Right lobe of liver (tissue), 6 donors: ENCODE measurements around the gene NLRP3. TPM values are rescaled to one million over a fixed set of nuclear protein-coding genes. Genes with fewer than 3 reads are reported as not detected.
"Not testable (repeated sequence)": the region's sequence is repeated elsewhere in the genome, so short reads cannot be mapped to it uniquely, and the experiment has no call there.

ENCODE experiments used
- ATAC-seq, 4 donors: fragments of 200-7000 bp; cut with Tn5 transposase; one replicate each; pipeline ENCODE4 v1.9.1; 2020; ENCODE audit warnings: mild to moderate bottlenecking in 4 of 4, moderate library complexity in 4 of 4
- DNase-seq, 3 donors: peaks; one replicate each; pipeline ENCODE4 v3.0.0-alpha.2; 2020
- H3K27ac ChIP-seq, 3 donors: fragments of 200-600 bp; one replicate each; pipeline ENCODE4 v1.8.0; 2022
- H3K27me3 ChIP-seq, 2 donors: fragments of 200-600 bp; one replicate each; pipeline ENCODE4 v1.8.0; 2022
- H3K36me3 ChIP-seq, 4 donors: fragments of 200-600 bp; sonication (generic) in 1 of 4; one replicate each; pipeline versions ENCODE4 v1.5.1 to v1.8.0; 2017 to 2022; ENCODE audit warnings: control low read depth in 1 of 4
- H3K4me1 ChIP-seq, 4 donors: fragments of 200-600 bp; sonication (generic) in 1 of 4; one replicate each; pipeline versions ENCODE4 v1.5.1 to v1.8.0; 2017 to 2022; ENCODE audit warnings: control low read depth in 1 of 4
- H3K4me3 ChIP-seq, 3 donors: fragments of 200-600 bp; one replicate each; pipeline ENCODE4 v1.8.0; 2022
- H3K9me3 ChIP-seq, 4 donors: fragments of 200-600 bp; sonication (generic) in 1 of 4; one replicate each; pipeline versions ENCODE4 v1.5.1 to v1.8.0; 2017 to 2022; ENCODE audit warnings: control low read depth in 1 of 4
- POLR2A ChIP-seq: fragments of 450-650 bp; IDR thresholded peaks from one replicate; pipeline ENCODE4 v1.6.1; 2017; ENCODE audit warnings: antibody characterized with exemption, mild to moderate bottlenecking
- WGBS: methylation state at CpG from one replicate; pipeline ENCODE4 v1.1.6; 2018; ENCODE audit warnings: low coverage, low lambda C conversion rate; ENCODE audit not compliant: insufficient coverage; ENCODE audit errors: missing lambda C conversion rate; 5-methylcytosine and 5-hydroxymethylcytosine counted together
- intact Hi-C, 2 donors: fragments of 100-400 bp; cut with DNase I; formaldehyde crosslinking; loops; one replicate each; pipeline versions ENCODE4 v1.11.2 to v1.14.1; 2022
- total RNA-seq, 6 experiments: library from RNA; depleted of rRNA in 2 of 6; stranded (reverse); fragments of >200 nt in 2 of 6; fragmentation: NEBNext Ultra II Directional in 3 of 6; extraction: Animal tissue kit (Norgen Biotek cat#: 25700) in 3 of 6; gene quantifications; one replicate each; pipeline versions ENCODE4 v1.1.0 to v1.2.4, GENCODE V29; 2016 to 2023
- TF ChIP-seq, protein P1 (sequence below), 4 donors: fragments of 200-600 bp in 3 of 4; fragments of 450-650 bp in 1 of 4; IDR thresholded peaks; one replicate each; pipeline versions ENCODE4 v1.5.1 to v1.8.0; 2016 to 2022; ENCODE audit warnings: antibody characterized with exemption in 4 of 4, mild to moderate bottlenecking in 2 of 4
- donor health status: DM: no; HTN: yes; CAD: no.
- donor health status: DM: no; HTN: no; CAD: no.
- donor health status: DM: no; HTN: no; CAD: no.
- donor health status: DM: no; HTN: yes; CAD: no.
- donor health status: DM: no; HTN: yes; CAD: no.

The NLRP3 gene
- total RNA-seq, 6 experiments from 2014 or later = 0.11 to 2.0 (median 0.62) TPM

DNA sequence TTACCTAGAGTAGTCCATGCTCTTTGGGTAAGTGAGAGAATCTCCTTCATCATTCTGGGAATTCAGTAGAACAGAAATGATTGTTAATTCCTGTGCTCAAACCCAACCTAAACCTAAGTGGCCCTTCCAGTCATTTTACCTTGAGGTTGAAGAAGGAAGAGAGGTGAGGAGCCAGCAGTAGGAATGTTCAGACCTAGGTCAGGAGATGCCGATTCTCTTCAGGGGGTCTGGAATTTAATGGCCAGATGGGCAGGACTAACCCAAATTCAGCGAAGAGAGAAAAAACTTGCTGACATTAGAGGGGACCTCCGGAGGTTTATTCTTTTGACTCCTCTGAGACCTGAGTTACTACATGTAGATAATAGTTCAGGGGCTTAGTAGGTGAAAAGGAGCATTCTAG, 58.4 kb downstream of the NLRP3 start:
- WGBS = 79% methylated on average over 3 of the region's 3 CpGs
- H3K27me3 ChIP-seq = no peaks in the 10 kb centered on the region
- H3K4me3 ChIP-seq = no peak overlapping the region
- H3K4me1 ChIP-seq = no peaks in the 10 kb centered on the region
- H3K27ac ChIP-seq = no peak overlapping the region
- ATAC-seq (no peak), DNase-seq (no peak)
- no peaks in the 10 kb centered on the region for H3K36me3 ChIP-seq
- TF ChIP-seq POLR2A = no peak
- TF ChIP-seq, protein P1, sequence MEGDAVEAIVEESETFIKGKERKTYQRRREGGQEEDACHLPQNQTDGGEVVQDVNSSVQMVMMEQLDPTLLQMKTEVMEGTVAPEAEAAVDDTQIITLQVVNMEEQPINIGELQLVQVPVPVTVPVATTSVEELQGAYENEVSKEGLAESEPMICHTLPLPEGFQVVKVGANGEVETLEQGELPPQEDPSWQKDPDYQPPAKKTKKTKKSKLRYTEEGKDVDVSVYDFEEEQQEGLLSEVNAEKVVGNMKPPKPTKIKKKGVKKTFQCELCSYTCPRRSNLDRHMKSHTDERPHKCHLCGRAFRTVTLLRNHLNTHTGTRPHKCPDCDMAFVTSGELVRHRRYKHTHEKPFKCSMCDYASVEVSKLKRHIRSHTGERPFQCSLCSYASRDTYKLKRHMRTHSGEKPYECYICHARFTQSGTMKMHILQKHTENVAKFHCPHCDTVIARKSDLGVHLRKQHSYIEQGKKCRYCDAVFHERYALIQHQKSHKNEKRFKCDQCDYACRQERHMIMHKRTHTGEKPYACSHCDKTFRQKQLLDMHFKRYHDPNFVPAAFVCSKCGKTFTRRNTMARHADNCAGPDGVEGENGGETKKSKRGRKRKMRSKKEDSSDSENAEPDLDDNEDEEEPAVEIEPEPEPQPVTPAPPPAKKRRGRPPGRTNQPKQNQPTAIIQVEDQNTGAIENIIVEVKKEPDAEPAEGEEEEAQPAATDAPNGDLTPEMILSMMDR (IDR thresholded peaks at IDR 0.05) = no peak
- intact Hi-C loops = no loop called here
- no peaks in the 10 kb centered on the region for H3K9me3 ChIP-seq

DNA sequence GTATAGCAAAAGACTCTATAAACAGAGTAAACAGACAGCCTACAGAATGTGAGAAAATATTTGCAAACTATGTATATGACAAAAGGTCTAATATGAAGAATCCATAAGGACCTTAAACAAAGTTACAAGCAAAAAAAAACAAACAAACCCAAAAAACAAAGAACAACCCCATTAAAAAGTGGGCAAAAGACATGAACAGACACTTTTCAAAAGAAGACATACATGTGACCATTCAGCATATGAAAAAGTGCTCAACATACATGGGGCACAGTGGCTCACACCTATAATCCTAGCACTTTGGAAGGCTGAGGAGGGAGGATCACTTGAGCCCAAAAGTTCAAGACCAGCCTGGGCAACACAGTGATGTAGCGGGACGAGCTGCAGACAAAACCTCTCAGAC, 59.8 kb downstream of the NLRP3 start:
- no peaks in the 10 kb centered on the region for H3K4me1 ChIP-seq
- WGBS = 94% methylated on average over 2 of the region's 2 CpGs
- H3K4me3 ChIP-seq = no peak overlapping the region
- no peak for TF ChIP-seq POLR2A
- TF ChIP-seq, protein P1 (IDR thresholded peaks at IDR 0.05) = no peak
- intact Hi-C loops = no loop called here
- ATAC-seq = no peak
- no peaks in the 10 kb centered on the region for H3K9me3 ChIP-seq
- H3K27me3 ChIP-seq = no peaks in the 10 kb centered on the region
- no peak overlapping the region for H3K27ac ChIP-seq
- no peak for DNase-seq
- no peaks in the 10 kb centered on the region for H3K36me3 ChIP-seq

DNA sequence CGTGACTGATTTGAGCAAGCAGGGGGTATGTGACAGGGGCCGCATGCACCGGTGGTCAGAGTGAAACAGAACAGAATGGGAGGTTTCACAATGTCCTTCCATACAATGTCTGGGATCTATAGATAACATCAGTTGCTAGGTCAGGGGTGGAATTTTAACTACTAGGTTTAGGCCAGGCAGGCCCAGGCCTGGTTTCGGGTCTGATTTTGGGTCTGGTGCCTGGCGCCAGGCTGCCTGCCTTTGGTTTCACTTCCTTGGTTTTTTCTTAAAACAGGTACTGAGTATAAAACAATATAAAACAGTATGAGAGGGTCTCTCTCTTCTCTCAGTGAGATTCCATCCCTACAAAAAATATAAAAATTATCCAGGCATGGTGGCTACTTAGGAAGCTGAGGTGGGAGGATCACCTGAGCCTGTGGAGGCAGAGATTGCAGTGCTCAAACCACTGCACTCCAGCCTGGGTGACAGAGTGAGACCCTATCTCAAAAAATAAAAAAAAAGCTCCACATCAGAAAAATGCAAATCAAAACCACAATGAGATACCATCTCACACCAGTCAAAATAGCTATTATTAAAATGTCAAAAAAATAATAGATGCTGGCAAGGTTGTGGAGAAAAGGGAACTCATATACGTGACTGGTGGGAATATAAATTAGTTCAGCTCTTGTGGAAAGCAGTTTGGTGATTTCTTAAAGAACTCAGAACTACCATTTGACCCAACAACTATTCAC, 60.5 kb downstream of the NLRP3 start:
- ATAC-seq, H3K4me3 ChIP-seq, H3K27me3 ChIP-seq, H3K9me3 ChIP-seq, H3K4me1 ChIP-seq, DNase-seq, H3K36me3 ChIP-seq, H3K27ac ChIP-seq, intact Hi-C loops: not testable (repeated sequence)
- 49% methylated on average over 6 of the region's 6 CpGs for WGBS

DNA sequence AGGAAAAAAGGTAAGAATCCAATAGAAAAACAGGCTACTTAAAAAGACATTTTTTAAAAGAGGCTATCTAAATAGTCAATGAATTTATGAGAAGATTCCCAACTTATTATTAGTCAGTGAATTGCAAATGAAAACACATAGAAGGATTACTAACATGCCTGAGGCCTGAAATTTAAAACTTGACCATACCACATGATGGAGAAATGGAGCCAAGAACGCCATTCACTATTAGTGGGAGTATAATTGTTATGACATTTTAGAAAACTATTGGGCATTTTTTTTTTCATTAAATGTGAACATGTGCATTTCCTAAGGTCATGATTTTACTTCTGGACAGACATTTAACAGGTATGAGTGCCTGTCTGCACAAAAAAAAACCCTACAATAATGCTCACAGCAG, 66.8 kb downstream of the NLRP3 start:
- intact Hi-C loops = no loop called here
- Histone ChIP-seq H3K4me1 (no peaks in the 10 kb centered on the region), H3K36me3 (no peaks in the 10 kb centered on the region), H3K4me3 (no peak overlapping the region), H3K27ac (no peak overlapping the region), H3K27me3 (no peaks in the 10 kb centered on the region), H3K9me3 (no peaks in the 10 kb centered on the region)
- 47% methylated on average over 1 of the region's 1 CpG for WGBS
- ATAC-seq = no peak
- DNase-seq = no peak
- TF ChIP-seq POLR2A = no peak
- TF ChIP-seq, protein P1 (IDR thresholded peaks at IDR 0.05) = no peak

DNA sequence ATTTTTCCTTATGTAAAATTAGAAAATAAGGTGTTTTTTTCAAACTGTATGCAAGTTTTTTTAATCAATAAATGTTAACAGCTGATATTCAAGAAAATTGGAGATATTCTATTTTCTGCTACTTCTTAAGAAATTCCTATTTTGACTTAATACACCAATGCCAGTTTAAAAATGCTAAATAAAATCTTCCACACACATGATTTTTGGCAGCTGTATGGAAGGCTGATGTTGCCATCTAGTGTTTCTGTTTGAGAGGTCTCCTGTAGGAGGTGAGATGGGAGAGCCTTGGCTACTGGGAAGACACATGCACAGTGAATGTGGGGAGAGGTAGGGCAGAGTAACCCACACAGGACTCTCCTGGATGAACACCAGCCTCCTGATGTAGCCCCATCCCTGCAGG, 71.1 kb downstream of the NLRP3 start:
- Histone ChIP-seq H3K4me3 (no peak overlapping the region), H3K27ac (no peak overlapping the region), H3K27me3 (no peaks in the 10 kb centered on the region), H3K36me3 (no peaks in the 10 kb centered on the region), H3K4me1 (no peaks in the 10 kb centered on the region), H3K9me3 (no peaks in the 10 kb centered on the region)
- no peak for DNase-seq
- intact Hi-C loops = no loop called here
- TF ChIP-seq, protein P1 (IDR thresholded peaks at IDR 0.05) = peak; percentile 24 to 39 (median 32)
- TF ChIP-seq POLR2A = no peak
- ATAC-seq = peak; percentile 55 to 72 (median 64)
